Panc1 (cell line): ENCODE data around the gene PRDM12. TPM values are rescaled to one million over a fixed set of nuclear protein-coding genes. Genes with fewer than 3 reads are reported as not detected.

Source experiments
- ATAC-seq: fragments of 200-7000 bp; cut with Tn5 transposase; 2 replicates; pipeline ENCODE4 v1.9.1; 2020; ENCODE audit warnings: mild to moderate bottlenecking, moderate library complexity
- BruUV-seq: library from RNA; stranded (reverse); fragments of 400-500 nt; replicated peaks from 2 replicates; lab custom pipeline; 2021; lab: Mats Ljungman, UMichigan
- CTCF ChIA-PET: fragments of 300-600 bp; sonication (Branson Sonifier 250); formaldehyde crosslinking; loops from one replicate; lab custom pipeline; 2022; ENCODE audit warnings: antibody characterized with exemption; lab: Charles Lee
- POLR2A ChIA-PET: fragments of 300-600 bp; sonication (Branson Sonifier 250); formaldehyde crosslinking; loops from one replicate; lab custom pipeline; 2022; ENCODE audit warnings: antibody characterized with exemption; lab: Charles Lee
- DNase-seq: peaks from one replicate; pipeline ENCODE4 v3.0.0-alpha.2; 2010; ENCODE audit warnings: low read depth, low spot score
- H3K27ac ChIP-seq: 2 replicates; pipeline ENCODE4 v1.5.1; 2011; ENCODE audit warnings: mild to moderate bottlenecking, low read length, inconsistent platforms
- H3K27me3 ChIP-seq: fragments of 200-500 bp; sonication (Bioruptor generic); 2 replicates; pipeline ENCODE4 v1.6.0; 2014; ENCODE audit warnings: low read length, inconsistent platforms; ENCODE audit not compliant: control insufficient read depth, insufficient read depth
- H3K36me3 ChIP-seq: fragments of 200-500 bp; sonication (Bioruptor generic); 2 replicates; pipeline ENCODE4 v1.5.1; 2014; ENCODE audit warnings: inconsistent platforms, mild to moderate bottlenecking, low read length, moderate library complexity; ENCODE audit not compliant: control insufficient read depth, insufficient read depth
- H3K4me1 ChIP-seq: 2 replicates; pipeline ENCODE4 v1.5.1; 2011; ENCODE audit warnings: inconsistent platforms, mild to moderate bottlenecking, low read length, moderate library complexity; ENCODE audit not compliant: control insufficient read depth, insufficient read depth
- H3K4me3 ChIP-seq, 2 experiments: 2 replicates each; pipeline ENCODE4 v1.5.1; 2011 to 2012; ENCODE audit warnings: low read depth in 2 of 2, low read length in 2 of 2, mild to moderate bottlenecking in 2 of 2, inconsistent platforms in 1 of 2, moderate library complexity in 1 of 2
- H3K9me3 ChIP-seq: fragments of 200-500 bp; sonication (Bioruptor generic); 2 replicates; pipeline ENCODE4 v1.5.1; 2014; ENCODE audit warnings: low read depth, mild to moderate bottlenecking, inconsistent platforms, low read length, moderate library complexity; ENCODE audit not compliant: control insufficient read depth, insufficient read depth
- POLR2AphosphoS5 ChIP-seq: IDR thresholded peaks from 2 replicates; pipeline ENCODE4 v1.6.1; 2012; ENCODE audit warnings: mild to moderate bottlenecking, low read depth, low read length, moderate library complexity
- REST ChIP-seq, 2 experiments: IDR thresholded peaks; 2 replicates each; pipeline ENCODE4 v1.6.1; 2011 to 2012; ENCODE audit warnings: low read depth in 2 of 2, control low read depth in 1 of 2, low read length in 1 of 2, mild to moderate bottlenecking in 1 of 2, moderate library complexity in 1 of 2; ENCODE audit not compliant: insufficient read depth in 1 of 2
- SIN3A ChIP-seq: IDR thresholded peaks from 2 replicates; pipeline ENCODE4 v1.6.1; 2012; ENCODE audit warnings: low read depth, mild to moderate bottlenecking, low read length, moderate library complexity, borderline replicate concordance; ENCODE audit not compliant: insufficient read depth
- TCF7L2 ChIP-seq: IDR thresholded peaks from 2 replicates; pipeline ENCODE4 v1.6.1; 2011; ENCODE audit warnings: mild to moderate bottlenecking, low read depth, low read length, inconsistent platforms
- in situ Hi-C: cut with HindIII; loops from 2 replicates; pipeline ENCODE4 v1.10.0; 2016; ENCODE audit warnings: low sequenced_read_pairs, low pct_unique_long_range_greater_than_20kb
- intact Hi-C: fragments of 100-400 bp; cut with micrococcal nuclease; formaldehyde crosslinking; loops from one replicate; pipeline ENCODE4 v1.10.0; 2022; ENCODE audit not compliant: unreplicated experiment
- total RNA-seq: library from RNA; stranded (reverse); gene quantifications from one replicate; pipeline ENCODE4 v1.2.1, GENCODE V29; 2021; ENCODE audit not compliant: unreplicated experiment
- TF ChIP-seq, protein P1 (sequence below): fragments of 450-650 bp; IDR thresholded peaks from 2 replicates; pipeline ENCODE4 v1.5.1; 2017; ENCODE audit warnings: mild to moderate bottlenecking

Gene PRDM12
- total RNA-seq, 1 experiment from 2014 or later = 0.08 TPM

DNA sequence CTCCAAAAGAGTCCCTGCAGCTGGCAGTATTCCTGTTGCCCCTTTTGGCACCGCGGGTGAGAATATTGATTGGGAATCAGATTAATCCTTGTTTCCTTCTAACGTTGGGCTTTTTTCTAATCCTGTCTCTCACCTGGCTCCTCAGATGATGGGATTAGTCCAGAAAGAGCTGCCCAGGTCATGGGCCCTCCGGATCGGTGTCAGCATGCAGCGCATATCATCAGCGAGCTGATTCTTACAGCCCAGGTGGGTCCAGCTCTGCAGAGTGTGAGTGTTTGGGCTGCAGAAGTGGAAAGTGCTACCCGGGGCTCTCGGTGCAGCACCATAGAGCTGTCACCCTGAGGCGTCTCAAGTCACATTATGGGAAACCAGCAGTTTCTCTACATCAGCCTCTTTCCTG lies 40.9 kb upstream of the PRDM12 start:
- no peaks in the 10 kb centered on the region for H3K9me3 ChIP-seq
- H3K27ac ChIP-seq = no peak overlapping the region
- no peak for DNase-seq
- in situ Hi-C loops = no loop called here
- POLR2A ChIA-PET = no interaction called here
- TF ChIP-seq POLR2AphosphoS5 = no peak
- TF ChIP-seq, protein P1, sequence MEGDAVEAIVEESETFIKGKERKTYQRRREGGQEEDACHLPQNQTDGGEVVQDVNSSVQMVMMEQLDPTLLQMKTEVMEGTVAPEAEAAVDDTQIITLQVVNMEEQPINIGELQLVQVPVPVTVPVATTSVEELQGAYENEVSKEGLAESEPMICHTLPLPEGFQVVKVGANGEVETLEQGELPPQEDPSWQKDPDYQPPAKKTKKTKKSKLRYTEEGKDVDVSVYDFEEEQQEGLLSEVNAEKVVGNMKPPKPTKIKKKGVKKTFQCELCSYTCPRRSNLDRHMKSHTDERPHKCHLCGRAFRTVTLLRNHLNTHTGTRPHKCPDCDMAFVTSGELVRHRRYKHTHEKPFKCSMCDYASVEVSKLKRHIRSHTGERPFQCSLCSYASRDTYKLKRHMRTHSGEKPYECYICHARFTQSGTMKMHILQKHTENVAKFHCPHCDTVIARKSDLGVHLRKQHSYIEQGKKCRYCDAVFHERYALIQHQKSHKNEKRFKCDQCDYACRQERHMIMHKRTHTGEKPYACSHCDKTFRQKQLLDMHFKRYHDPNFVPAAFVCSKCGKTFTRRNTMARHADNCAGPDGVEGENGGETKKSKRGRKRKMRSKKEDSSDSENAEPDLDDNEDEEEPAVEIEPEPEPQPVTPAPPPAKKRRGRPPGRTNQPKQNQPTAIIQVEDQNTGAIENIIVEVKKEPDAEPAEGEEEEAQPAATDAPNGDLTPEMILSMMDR = no peak
- TF ChIP-seq REST (IDR thresholded peaks at IDR 0.05; ENCODE audit: insufficient read depth in 1 of 2, low read depth in 2 of 2, low read length in 1 of 2) = no peak
- no peak for TF ChIP-seq TCF7L2
- TF ChIP-seq SIN3A = no peak
- intact Hi-C loops = no loop called here
- H3K27me3 ChIP-seq = no peaks in the 10 kb centered on the region
- H3K4me1 ChIP-seq = no peaks in the 10 kb centered on the region
- CTCF ChIA-PET = no interaction called here
- no peak for ATAC-seq
- no TSS peak for BruUV-seq
- H3K36me3 ChIP-seq = peaks cover 6% of the 10 kb centered on the region
- no peak overlapping the region for H3K4me3 ChIP-seq

GRCh38 chr9:130624154-130624553 lies 40.2 kb upstream of the PRDM12 start:
- BruUV-seq = no TSS peak
- Histone ChIP-seq H3K4me3 (no peak overlapping the region), H3K9me3 (no peaks in the 10 kb centered on the region), H3K4me1 (no peaks in the 10 kb centered on the region), H3K27ac (no peak overlapping the region), H3K27me3 (no peaks in the 10 kb centered on the region), H3K36me3 (peaks cover 6% of the 10 kb centered on the region)
- ATAC-seq = no peak
- TF ChIP-seq, protein P1 = no peak
- TF ChIP-seq TCF7L2 = no peak
- TF ChIP-seq SIN3A = no peak
- no peak for TF ChIP-seq REST (IDR thresholded peaks at IDR 0.05; ENCODE audit: insufficient read depth in 1 of 2, low read depth in 2 of 2, low read length in 1 of 2)
- no peak for TF ChIP-seq POLR2AphosphoS5
- POLR2A ChIA-PET = no interaction called here
- CTCF ChIA-PET = no interaction called here
- intact Hi-C loops (no loop called here), in situ Hi-C loops (no loop called here)
- no peak for DNase-seq
